Measurements from ENCODE around the gene ING4.

The ING4 gene

DNA sequence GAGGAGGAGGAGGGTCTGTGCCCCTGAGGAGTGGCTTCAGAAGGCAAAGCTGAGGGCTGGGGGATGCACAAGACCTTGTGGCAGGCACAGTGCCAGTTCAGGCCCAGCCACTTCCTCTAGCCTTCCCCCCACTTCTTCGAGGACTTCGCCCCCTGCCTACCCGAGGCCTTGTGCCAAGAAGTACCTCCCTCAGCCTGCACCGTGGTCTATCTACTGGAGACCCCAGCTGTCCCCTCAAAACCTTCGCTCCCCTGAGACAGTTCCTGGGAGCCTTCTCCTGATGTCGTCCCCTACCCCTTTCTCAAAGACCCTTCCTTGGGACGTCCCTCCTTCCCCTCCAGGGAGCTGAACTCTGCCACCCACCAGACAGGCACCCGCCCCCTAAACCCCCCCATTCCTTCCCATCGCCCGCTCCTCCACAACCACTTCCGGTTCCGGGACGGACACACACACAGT lies 25.7 kb upstream of the ING4 start:
- no peak for DNase-seq (ENCODE audit: low spot score)

DNA sequence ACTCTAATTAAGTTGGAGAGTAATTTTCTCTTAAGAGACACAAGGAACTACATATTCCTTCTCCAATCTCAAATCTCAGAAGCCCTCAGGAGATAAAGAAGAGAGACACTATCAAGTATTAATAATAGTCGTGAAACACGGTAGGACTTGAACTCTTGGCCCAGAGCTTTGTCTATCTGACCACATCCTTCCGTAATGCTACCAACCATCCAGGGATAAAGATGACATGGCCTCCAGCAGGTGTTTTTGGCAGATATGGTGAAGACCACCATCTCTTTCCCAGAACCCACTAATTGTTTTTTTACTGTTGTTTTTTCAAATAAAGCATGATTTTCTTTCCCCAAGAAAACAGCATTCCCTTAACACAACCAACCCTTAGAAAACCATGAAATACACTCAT lies 22.9 kb upstream of the ING4 start:
- DNase-seq (ENCODE audit: low spot score), result no peak

DNA sequence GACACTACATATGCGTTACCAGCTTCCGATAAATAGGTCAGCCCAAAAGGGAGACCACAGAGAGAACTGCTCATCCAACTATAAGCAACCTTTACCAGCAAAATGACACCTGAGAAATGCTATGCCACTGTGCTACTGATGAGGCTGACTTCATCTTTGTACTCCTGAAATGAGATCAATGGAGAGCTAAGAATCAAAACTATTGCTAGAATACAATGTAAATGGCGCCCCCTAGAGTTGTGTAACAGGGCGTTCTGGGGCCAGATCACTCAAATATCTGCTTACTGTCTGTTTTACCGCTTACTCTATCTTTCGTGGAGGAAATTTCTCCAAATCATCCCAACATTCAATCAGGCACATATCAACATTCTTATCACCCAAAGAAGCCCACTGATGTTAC lies 21.7 kb upstream of the ING4 start:
- DNase-seq (ENCODE audit: low spot score), result peak; percentile 57

DNA sequence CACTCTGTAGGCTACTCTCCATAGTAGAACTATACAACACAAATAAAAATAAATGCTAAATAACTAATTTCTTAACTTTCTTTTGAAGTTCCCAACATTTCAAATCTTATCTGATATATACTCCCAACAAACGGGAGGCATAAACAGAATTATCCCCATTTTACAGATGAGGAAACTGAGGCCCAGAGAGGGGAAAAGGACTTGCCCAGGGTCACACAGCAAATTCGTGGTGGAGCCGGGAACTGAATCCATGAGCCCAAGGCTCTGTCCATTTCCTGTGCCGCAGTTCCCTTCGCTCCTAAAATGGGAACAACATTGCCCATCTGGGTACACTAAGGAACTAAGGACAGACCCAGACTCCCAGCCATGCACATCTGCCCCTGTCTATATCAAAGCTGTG lies 14.0 kb upstream of the ING4 start:
- no peak for DNase-seq (ENCODE audit: low spot score)

DNA sequence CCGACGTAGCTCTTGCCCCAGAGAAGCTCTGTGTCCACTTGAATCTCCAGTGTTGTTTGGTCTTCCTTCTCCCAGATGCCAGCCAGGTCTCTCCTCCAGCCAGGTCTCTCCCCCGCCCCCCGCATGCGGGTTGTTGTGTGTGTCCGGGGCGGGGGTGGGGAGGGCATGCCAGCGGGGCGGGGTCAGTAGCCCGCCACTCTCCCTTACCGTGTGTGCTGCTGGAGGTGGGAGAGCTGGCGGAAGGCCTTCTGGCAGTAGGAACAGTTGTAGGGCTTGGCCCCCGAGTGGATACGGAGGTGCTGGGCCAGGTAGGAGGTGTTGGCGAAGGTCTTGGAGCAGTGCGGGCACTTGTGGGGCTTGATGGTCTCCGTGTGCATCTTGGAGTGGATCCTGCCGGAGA lies 9.2 kb upstream of the ING4 start:
- no peak for DNase-seq (ENCODE audit: low spot score)

DNA sequence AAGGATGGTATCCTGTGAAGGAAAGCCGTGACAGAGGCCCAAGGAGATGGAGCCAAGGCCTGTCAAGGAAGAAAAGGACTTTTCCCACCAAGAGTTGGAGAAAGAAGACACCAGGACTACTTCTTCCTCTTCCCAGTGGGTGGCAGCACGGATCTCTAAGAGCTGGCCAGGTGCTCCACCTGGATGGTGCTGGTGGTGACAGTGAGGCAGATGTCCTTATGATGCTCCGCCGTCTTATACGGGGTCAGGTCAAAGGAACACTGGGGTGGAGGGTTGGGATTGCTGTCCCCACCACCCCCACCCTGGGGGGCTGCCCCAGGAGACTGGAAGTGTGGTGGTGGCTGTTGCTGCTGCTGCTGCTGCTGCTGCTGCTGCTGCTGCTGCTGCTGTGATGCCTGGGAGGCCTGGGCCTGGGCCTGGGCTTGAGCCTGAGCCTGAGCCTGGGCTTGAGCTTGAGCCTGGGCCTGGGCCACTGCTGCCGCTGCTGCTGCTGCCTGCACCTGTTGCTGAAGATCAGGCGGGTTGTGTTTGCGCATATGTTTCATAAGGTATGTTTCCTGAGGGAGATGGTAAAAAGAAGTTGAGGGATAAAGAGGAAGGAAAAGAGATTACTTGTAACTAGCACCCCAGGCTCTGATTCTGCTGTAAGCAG lies 4.8 kb upstream of the ING4 start:
- DNase-seq (ENCODE audit: low spot score), result peak; percentile 52

DNA sequence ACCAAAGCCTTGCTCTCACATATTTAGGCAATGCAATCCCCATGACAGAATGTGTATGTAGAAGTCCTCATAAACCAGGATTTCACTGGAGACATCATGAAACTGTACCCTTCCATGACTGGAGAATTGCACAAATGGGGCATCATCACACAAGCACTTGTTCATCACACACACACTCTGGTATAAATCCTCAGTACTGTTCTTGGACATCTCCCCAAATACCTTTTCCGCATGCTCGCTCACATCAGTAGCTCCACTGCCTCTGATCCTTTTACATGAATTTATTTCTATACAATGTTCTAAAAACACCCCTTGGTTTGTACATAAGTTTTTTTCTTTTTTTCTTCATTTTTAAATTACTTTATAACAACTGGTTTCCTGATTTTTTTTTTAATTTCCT lies 3.3 kb upstream of the ING4 start:
- DNase-seq (ENCODE audit: low spot score), result no peak

DNA sequence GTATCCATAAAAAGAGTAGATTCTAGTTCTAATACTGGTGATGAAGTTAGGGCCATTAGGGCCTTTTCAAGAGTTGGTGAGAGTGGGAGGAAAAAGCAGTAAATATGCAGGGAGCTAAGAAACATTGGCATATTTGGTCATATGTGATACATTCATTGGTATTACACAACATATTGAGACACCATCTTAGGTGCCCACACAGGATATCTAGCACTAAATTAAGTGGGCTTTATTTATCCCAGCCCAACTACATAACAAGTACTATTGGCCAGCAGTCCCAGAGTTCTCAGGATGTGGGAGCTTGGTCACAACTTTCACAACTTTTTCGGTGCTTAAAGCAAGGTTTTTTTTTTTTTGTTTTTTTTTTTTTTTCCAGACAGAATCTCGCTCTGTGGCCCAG lies 2.0 kb upstream of the ING4 start:
- DNase-seq (ENCODE audit: low spot score), result no peak

DNA sequence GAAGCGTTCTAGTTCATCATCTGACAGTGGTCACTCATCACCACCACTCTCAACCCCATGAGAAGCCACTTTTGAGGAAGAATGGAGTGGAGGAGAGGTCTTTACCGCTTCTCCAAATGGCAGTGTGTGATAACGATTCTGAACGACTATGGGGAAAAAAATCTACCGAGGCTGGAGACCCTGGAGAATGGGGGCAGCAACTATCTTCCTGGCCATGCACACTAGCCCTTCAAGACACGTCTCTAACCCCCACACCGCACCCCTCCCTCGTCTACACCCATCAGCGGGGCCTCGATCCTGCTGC lies 365 bp downstream of the ING4 start:
- peak; percentile 80 for DNase-seq (ENCODE audit: low spot score)

DNA sequence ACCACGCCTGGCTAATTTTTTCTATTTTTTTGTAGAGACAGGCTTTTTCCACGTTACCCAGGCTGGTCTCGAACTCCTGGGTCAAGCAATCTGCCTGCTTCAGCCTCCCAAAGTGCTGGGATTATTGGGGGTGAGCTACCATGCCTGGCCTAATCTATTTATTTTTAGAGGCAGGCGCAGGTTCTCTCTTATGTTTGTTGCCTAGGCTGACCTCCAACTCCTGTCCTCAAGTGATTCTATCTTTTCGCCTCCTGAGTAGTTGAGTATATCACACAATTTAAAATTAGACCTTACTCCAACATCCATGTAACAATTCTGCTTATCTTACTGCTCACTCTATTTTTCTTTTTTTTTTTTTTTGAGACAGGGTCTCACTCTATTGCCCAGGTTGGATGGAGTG lies 8.9 kb downstream of the ING4 start:
- no peak for DNase-seq (ENCODE audit: low spot score)

DNA sequence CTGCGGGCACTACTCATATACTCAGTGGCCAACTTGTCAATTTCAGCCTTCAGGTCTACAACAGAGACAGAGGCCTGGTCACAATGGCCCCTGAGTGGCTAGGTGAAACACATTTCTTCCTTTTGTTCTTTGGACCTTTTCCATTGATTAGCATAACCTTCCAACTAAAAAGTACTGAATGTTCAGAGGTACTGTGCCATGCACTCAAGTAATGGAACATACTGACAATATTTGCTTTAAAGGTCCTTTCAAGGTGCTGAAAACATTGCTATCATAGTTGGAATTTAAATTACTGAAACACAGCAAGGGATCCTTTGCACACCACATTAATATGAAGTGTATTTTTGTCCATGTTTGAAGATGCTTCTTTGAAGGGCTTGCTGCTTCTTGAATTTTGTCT lies 9.6 kb downstream of the ING4 start:
- no peak for DNase-seq (ENCODE audit: low spot score)

DNA sequence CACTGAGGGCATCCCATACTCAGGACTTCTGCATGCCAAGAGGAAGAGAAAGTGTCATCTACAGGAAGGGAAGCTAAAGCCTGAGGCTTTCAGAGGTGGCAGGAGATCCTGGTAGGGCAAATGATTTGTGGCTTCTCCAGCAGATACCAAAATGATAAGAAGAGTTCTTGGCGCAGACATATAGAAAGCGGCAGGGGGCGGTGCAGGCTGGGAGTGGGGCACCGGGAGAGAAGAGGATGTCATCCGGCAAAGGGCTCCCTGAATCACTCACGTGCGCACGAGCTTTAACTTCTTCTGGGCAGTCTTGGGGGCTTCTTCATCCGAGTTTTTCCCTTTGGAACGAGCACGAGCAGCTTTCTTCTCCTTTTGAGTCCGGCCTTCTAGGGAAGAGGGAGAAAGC lies 10.5 kb downstream of the ING4 start:
- DNase-seq (ENCODE audit: low spot score), result no peak

DNA sequence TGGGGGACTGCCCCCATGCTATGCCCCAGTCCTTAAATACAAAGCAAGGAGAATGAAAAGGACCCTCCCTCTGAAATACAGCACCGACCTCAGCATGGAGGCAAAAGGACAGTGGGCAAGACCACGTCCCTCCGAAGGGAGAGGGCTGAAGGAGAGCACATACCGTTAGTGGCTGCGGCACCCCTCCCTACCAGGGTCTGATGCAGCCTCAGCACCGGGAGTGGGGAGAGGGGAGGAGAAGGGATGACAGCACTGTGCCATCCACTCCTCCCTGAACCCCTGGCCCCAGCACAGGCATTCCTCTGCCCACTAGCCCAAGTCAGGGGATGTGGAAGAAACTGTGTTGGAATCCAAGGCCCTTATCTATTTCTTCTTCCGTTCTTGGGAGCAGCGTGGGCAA lies 12.1 kb downstream of the ING4 start:
- DNase-seq (ENCODE audit: low spot score), result no peak

DNA sequence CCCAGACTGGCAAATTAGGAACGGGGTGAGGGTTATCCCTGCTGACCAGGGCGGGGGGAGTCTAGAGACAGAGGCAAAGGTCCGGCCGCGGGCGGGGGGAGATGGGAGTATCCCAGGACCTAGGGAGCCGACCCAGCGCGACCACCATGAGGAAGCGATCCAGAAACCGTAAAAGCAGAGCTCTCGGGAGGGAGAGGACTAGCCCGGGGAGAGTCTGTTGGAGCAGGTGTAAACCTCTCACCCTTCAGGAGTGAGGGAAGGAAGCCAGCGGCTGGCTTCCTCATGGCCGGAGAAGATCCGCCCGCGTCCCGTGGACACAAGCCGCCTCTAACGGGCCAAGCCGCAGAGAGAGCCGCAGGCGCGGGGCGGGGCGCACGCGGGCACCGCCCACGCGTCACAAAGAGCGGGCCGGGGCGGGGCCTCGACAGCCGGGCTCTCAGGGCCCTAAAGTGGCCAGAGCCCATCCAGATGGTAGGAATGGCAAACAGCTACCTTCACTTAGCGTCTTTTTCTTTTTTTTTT lies 15.8 kb downstream of the ING4 start, which contains the start of gene ACRBP:
Gene ACRBP (minus strand): TSS at position 350 of the 522 bp plus-strand sequence. CDS start 66 bp downstream, at position 284.
- peak; percentile 99 for DNase-seq (ENCODE audit: low spot score)

DNA sequence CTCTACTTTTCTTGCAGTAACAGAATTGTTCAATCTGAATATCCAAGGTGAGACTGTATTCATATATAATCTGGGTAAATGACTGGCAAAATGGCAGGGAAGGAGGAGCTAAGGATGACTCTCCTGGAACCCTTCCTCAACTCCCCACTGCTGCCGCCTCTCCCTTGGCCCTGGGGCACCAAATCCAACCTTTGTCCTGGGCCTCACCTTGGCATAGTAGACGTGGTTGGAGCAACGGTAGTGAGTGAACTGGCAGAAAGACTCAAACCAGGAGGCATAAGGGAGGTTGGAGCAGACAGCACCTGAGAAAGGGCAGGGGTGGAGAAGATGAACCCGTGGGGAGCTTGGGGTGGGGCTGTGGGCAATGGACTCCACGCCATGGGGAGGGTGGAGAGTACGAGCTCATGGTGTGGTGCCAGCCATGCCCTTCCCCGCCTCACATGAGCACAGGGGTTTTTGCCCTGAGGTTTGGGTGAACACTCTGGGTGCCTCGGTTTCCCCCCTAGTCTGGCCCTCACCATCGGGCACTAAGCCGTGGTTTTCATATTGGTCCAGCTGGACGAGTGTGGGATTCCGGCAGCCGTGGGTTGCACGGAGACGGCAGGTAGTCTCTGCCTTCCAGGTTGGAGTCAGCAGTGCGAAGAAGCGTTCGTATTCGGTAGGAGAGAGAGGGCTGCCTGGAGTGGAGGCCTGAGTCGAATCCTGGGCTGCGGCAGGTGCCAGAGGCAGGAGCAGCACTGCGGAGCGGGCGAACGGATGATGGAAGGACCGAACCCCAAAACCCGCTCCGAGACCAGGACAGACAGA lies 16.4 kb downstream of the ING4 start:
- peak; percentile 70 for DNase-seq (ENCODE audit: low spot score)

DNA sequence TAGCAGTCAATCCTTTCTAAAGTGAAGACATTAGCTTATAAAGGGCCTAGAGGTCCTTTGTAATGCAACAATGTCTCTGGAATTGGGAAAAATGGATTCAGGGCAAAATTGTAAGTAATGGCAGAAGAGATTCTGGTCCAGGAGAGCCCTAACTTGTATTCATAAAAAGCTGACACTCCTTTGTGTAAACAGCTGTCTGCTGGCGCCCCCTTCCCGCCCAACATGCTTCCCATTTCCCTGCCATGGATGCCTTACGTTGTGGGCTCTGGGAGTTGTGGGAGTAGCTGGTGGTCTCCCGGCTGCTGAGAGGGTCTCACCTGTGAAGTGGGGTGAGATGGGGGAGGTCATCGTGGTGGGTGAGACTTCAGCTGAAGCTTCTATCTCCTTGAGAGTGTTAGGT lies 18.0 kb downstream of the ING4 start:
- peak; percentile 72 for DNase-seq (ENCODE audit: low spot score)

DNA sequence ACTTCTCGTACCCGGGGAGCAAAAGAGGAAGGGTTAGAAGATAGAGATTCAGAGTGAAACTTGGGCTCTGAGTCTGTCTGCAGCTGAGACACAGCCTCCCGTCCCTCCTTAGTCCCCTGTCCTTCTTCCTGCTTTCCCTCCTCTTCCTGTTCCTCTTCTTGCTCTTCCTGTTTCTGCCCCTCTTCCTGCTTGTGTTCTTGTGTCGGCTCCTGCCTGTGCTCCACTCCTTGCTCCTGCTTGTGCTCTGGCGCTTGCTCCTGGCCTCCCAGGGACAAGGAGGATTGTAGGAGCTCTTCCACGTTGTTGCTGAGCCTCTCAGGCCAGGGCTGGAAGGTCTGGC lies 18.7 kb downstream of the ING4 start:
- DNase-seq (ENCODE audit: low spot score), result no peak

DNA sequence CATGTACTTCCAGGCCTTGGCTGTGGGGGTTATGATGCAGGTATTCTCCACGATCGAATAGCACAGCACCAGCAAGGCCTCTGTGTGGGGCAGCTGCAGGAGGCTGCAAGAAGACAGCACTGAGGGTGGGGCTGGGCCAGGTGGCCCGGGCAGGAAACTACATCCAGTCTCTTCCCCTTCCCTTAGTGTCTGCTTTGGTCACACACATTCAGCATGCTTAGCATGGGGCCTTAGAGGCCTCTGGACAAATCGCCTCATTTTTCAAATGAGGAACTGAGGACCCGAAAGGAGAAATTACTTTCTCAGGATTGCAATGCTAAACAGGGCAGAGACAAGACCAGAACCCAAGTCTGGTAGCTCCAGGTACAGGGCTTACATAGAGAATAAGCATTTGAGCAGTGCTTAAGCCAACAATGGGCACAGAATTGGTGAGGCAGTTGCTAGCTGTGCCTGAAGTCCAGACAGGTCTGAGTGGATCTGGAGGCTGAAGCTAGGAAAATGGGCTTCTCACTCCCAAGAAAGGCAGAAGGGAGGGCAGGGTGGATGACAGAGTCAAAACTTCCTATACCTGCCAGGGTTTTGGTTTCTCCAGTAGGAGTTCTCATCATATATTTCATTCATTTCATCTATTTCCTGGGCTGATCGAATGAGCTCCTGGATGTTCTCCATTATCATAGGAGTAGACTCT lies 19.2 kb downstream of the ING4 start:
- DNase-seq (ENCODE audit: low spot score), result no peak

DNA sequence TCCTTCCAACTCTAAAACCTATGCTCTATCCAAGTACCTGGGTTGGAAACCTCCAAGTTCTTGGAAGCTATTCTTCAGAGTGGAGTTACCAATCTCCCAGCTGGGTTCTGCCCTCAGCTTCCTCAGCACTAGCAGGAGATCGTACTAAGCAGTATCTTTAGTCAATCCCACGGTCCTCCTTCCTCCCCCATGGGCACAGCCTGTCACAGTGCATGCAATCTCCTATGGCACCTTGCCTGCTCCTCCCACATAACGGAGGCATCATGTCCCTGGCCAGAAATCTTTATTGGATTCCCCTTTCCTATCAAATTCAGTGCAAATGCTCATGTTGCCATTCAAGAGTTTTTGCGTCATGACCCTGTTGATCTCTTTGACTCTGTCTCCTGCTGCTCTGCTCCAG lies 21.8 kb downstream of the ING4 start:
- no peak for DNase-seq (ENCODE audit: low spot score)

DNA sequence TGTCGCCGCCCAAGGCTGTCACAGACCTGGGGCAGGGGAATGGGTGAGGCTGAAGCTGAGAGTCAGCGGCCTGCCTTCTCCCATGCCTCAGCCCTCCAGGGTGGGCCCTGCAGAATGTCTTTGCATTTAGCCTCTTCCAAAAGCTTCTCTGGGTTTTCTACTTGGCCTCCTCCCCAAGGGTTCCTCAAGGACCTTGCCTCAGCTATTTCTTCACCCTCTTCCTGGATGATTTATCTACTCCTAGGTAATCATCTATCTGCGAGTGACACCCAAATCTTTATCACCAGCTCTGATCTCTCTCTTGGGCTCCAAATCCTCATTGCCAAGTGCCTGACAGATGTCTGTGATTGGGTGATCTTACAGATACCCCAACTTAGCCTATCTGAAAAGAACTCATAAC lies 22.4 kb downstream of the ING4 start:
- DNase-seq (ENCODE audit: low spot score), result no peak

DNA sequence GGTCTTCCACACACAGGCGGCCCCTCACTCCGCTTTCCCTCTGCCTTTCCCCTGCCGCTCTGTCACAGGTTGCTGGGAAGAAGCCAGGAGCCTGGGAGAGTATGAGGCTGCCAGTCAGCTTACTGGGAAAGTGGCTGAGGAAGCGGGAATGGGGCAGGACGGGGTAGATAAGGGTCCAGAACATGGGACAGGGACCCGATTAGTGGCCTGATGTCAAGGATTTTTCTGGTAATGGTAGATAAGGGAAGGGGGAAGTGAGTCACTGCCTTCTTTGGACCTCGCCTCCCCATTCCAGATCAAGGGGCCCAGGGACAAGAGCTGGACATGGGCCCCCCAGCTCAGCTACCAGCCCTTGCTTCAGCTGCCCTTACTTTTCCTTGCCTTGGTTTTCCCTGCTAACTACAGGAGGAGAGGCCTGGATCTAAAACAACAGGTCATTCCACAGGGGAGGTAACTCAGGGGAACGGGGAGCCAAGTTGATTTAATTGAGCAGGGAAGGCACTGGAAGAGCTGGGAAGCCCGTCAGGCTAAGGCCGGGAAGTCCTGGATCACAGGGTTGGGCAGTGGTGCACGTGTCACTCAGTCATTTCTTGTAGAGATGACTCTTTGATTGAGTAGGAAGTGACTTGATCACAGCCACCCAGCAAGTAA lies 23.6 kb downstream of the ING4 start:
- no peak for DNase-seq (ENCODE audit: low spot score)

DNA sequence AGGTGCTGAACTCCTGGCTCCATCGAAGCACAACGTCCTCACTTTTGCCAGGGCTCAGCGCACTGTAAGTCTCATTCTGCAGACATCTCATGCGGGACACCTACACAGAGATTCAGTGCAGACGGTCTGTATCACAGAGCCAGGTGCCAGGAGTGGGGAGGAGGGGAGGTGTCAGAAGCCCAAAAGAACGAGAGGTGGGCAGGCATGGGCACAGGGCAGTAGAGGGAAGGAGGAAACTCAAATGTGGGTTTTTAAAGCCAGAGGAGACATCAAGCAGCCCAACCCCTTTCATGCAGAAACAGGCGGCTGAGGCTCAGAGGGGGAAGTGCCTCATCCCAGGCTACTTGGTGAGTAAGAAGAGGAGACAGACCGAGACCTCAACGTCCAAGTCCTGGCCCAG lies 24.6 kb downstream of the ING4 start:
- DNase-seq (ENCODE audit: low spot score), result no peak

Measured in iPS-NIHi11 (cell line).